ENCODE results near the gene COBLL1. TPM values are rescaled to one million over a fixed set of nuclear protein-coding genes. Genes with fewer than 3 reads are reported as not detected.

Gene COBLL1
- total RNA-seq, 1 donor from 2014 or later = 13.3 TPM

DNA sequence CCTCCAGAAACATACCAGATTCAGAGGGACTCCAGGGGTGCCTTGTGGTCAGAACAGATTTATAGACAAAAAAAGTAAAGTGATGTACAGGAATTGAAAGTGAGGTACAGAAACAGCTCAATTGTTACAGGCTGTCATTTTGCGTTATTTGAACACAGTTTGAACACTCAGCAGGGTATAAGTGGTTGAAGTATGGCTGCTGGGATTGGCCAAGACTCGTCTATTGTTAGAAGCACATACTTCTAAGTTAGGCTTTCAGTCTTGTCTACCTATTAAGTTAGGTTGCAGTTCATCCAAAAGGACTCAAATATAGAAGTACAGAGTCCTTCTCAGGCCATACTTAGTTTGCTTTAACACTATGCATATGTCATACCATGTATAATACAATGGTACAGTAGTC, 199.4 kb downstream of the COBLL1 start:
- Histone ChIP-seq H3K27me3 (no peaks in the 10 kb centered on the region), H3K9me3 (peaks cover 0 to 4% of the 10 kb centered on the region in 2 donors), H3K27ac (no peak overlapping the region), H3K36me3 (no peaks in the 10 kb centered on the region), H3K4me3 (no peak overlapping the region), H3K4me1 (no peaks in the 10 kb centered on the region)
- no peak for DNase-seq (ENCODE audit: low spot score in 2 of 2)
- intact Hi-C loops (cut with DNase I) = no loop called here
- TF ChIP-seq CTCF (IDR thresholded peaks at IDR 0.05) = no peak

Other genes starting within 250 kb of the COBLL1 start
- gene GRB14, start 220.3 kb downstream of the COBLL1 start, total RNA-seq = 1.1 TPM
- not detected for gene SLC38A11, start 113.7 kb upstream of the COBLL1 start, total RNA-seq